Neural cell (in vitro differentiated cells): ENCODE results near the gene TOM1L1.

Source experiments
- CTCF ChIP-seq: fragments of 450-650 bp; IDR thresholded peaks from 2 replicates; pipeline ENCODE4 v1.5.1; 2014; ENCODE audit warnings: antibody characterized with exemption, mild to moderate bottlenecking, moderate library complexity; ENCODE audit not compliant: poor library complexity, severe bottlenecking
- EP300 ChIP-seq: fragments of 450-650 bp; conservative IDR thresholded peaks from 2 replicates; pipeline ENCODE4 v1.6.1; 2014; ENCODE audit warnings: antibody characterized with exemption, mild to moderate bottlenecking, moderate library complexity; ENCODE audit not compliant: poor library complexity, severe bottlenecking
- EZH2 ChIP-seq: fragments of 200-600, 300-800 bp; shearing (Covaris generic), sonication (generic); IDR thresholded peaks from 2 replicates; pipeline ENCODE4 v1.6.1; 2014; ENCODE audit warnings: antibody characterized with exemption, low read length, borderline replicate concordance, mild to moderate bottlenecking; ENCODE audit not compliant: insufficient read depth, poor library complexity, severe bottlenecking
- RAD21 ChIP-seq: fragments of 450-650 bp; conservative IDR thresholded peaks from 2 replicates; pipeline ENCODE4 v1.6.1; 2014; ENCODE audit warnings: antibody characterized with exemption, mild to moderate bottlenecking, moderate library complexity
- TAF1 ChIP-seq: IDR thresholded peaks from 2 replicates; pipeline ENCODE4 v1.6.1; 2012; ENCODE audit warnings: low read depth

DNA sequence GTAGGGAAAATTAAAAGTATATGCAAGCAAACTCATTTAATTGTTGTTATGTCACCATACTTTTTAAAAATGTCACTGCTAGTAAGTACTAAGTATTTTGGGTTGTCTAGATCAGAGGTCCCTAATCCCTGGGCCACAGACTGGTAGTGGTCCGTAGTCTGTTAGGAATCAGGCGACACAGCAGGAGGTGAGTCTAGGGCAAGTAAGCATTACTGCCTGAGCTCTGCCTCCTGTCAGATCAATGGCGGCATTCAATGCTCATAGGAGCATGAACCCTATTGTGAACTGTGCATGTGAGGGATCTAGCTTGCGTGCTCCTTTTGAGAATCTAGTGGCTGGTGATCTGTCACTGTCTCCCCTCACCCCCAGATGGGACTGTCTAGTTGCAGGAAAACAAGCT, 89.5 kb downstream of the TOM1L1 start:
- no peak for TF ChIP-seq CTCF
- no peak for TF ChIP-seq RAD21
- TF ChIP-seq EP300 = no peak
- TF ChIP-seq EZH2 = no peak
- TF ChIP-seq TAF1 = no peak
